GM23338 (cell line): ENCODE data around the gene UBE2E2. TPM values are rescaled to one million over a fixed set of nuclear protein-coding genes. Genes with fewer than 3 reads are reported as not detected.

Source experiments
- ATAC-seq: fragments of 200-7000 bp; cut with Tn5 transposase; 3 replicates; pipeline ENCODE4 v1.9.1; 2020
- DNase-seq: peaks from one replicate; pipeline ENCODE4 v3.0.0-alpha.2; 2015; ENCODE audit warnings: low spot score
- H2AFZ ChIP-seq: fragments of 200-600 bp; sonication (generic); 2 replicates; pipeline ENCODE4 v1.8.0; 2016; ENCODE audit warnings: antibody characterized with exemption, mild to moderate bottlenecking, moderate library complexity
- H3F3A ChIP-seq: fragments of 200-600 bp; sonication (generic); replicated peaks from 2 replicates; pipeline ENCODE4 v1.8.0; 2017; ENCODE audit warnings: antibody characterized with exemption, mixed run types, low read depth
- H3K27ac ChIP-seq: fragments of 200-600 bp; sonication (generic); 2 replicates; pipeline ENCODE4 v1.6.1; 2016; ENCODE audit warnings: low read depth
- H3K27me3 ChIP-seq: fragments of 200-600 bp; sonication (generic); 2 replicates; pipeline ENCODE4 v1.8.0; 2016; ENCODE audit warnings: mild to moderate bottlenecking, mixed run types, moderate library complexity; ENCODE audit not compliant: insufficient read depth
- H3K36me3 ChIP-seq: fragments of 200-600 bp; sonication (generic); 2 replicates; pipeline ENCODE4 v1.8.0; 2016; ENCODE audit warnings: mild to moderate bottlenecking; ENCODE audit not compliant: insufficient read depth
- H3K4me1 ChIP-seq: fragments of 200-600 bp; sonication (generic); 2 replicates; pipeline ENCODE4 v1.8.0; 2016; ENCODE audit warnings: mild to moderate bottlenecking, moderate library complexity; ENCODE audit not compliant: insufficient read depth
- H3K4me2 ChIP-seq: fragments of 200-600 bp; sonication (generic); 2 replicates; pipeline ENCODE4 v1.7.1; 2017; ENCODE audit warnings: mixed run types
- H3K4me3 ChIP-seq: fragments of 200-600 bp; sonication (generic); 2 replicates; pipeline ENCODE4 v1.6.1; 2016; ENCODE audit warnings: mixed run types
- H3K79me2 ChIP-seq: fragments of 200-600 bp; sonication (generic); replicated peaks from 2 replicates; pipeline ENCODE4 v1.8.0; 2017; ENCODE audit warnings: mild to moderate bottlenecking; ENCODE audit not compliant: insufficient read depth
- H3K9me2 ChIP-seq: fragments of 200-600 bp; sonication (generic); 2 replicates; pipeline ENCODE4 v1.8.0; 2017; ENCODE audit not compliant: insufficient read depth
- H4K20me1 ChIP-seq: fragments of 200-600 bp; sonication (generic); replicated peaks from 2 replicates; pipeline ENCODE4 v1.8.0; 2017; ENCODE audit warnings: mild to moderate bottlenecking; ENCODE audit not compliant: insufficient read depth
- H3K27ac Mint-ChIP-seq: 2 replicates; pipeline ENCODE4 v1.8.0; 2020; ENCODE audit warnings: inconsistent platforms, mild to moderate bottlenecking, moderate library complexity, mixed read lengths
- H3K27me3 Mint-ChIP-seq: 3 replicates; pipeline ENCODE4 v1.8.0; 2022; ENCODE audit warnings: low read depth, mild to moderate bottlenecking, moderate library complexity, mixed read lengths, inconsistent platforms; ENCODE audit not compliant: insufficient read depth, poor library complexity
- H3K36me3 Mint-ChIP-seq: 3 replicates; pipeline ENCODE4 v1.8.0; 2021; ENCODE audit warnings: low read depth, mild to moderate bottlenecking, inconsistent platforms, moderate library complexity, mixed read lengths
- H3K4me1 Mint-ChIP-seq: 3 replicates; pipeline ENCODE4 v1.8.0; 2020; ENCODE audit warnings: mild to moderate bottlenecking, inconsistent platforms, mixed read lengths
- H3K4me3 Mint-ChIP-seq: 3 replicates; pipeline ENCODE4 v1.8.0; 2021; ENCODE audit warnings: moderate library complexity, mild to moderate bottlenecking, inconsistent platforms, mixed read lengths
- H3K9me3 Mint-ChIP-seq: 3 replicates; pipeline ENCODE4 v1.8.0; 2020; ENCODE audit warnings: moderate library complexity, mild to moderate bottlenecking, inconsistent platforms, mixed read lengths
- CREB1 ChIP-seq: fragments of 250-450 bp; sonication (Bioruptor Pico); IDR thresholded peaks from 2 replicates; pipeline ENCODE4 v1.5.0; 2020; ENCODE audit warnings: low read depth, mild to moderate bottlenecking, moderate library complexity
- EZH2 ChIP-seq: fragments of 200-600 bp; sonication (generic); IDR thresholded peaks from one replicate; pipeline ENCODE4 v1.8.0; 2017; ENCODE audit warnings: antibody characterized with exemption, mild to moderate bottlenecking, low read depth; ENCODE audit not compliant: unreplicated experiment
- EZH2phosphoT487 ChIP-seq: fragments of 200-600 bp; sonication (generic); IDR thresholded peaks from one replicate; pipeline ENCODE4 v1.8.1; 2018; ENCODE audit warnings: antibody characterized with exemption; ENCODE audit not compliant: unreplicated experiment
- JUNB ChIP-seq: IDR thresholded peaks from one replicate; pipeline ENCODE4 v1.6.1; 2016; ENCODE audit warnings: antibody characterized with exemption; ENCODE audit not compliant: unreplicated experiment
- NANOG ChIP-seq: IDR thresholded peaks from 2 replicates; pipeline ENCODE4 v1.6.1; 2016; ENCODE audit warnings: antibody characterized with exemption, borderline replicate concordance
- STAT1 ChIP-seq: IDR thresholded peaks from one replicate; pipeline ENCODE4 v1.6.1; 2016; ENCODE audit warnings: antibody characterized with exemption; ENCODE audit not compliant: unreplicated experiment
- ZNF114 ChIP-seq: fragments of 250-450 bp; sonication (Bioruptor Pico); IDR thresholded peaks from 2 replicates; pipeline ENCODE4 v1.5.0; 2020; ENCODE audit warnings: mild to moderate bottlenecking, moderate library complexity
- ZNF331 ChIP-seq: fragments of 250-450 bp; sonication (Bioruptor Pico); IDR thresholded peaks from 2 replicates; pipeline ENCODE4 v1.5.0; 2020; ENCODE audit warnings: low read depth, mild to moderate bottlenecking, moderate library complexity
- polyA plus RNA-seq: library from polyadenylated mRNA; unstranded; fragments of >200 nt; fragmentation: Nextera tagmentation; extraction: Ambion mirVana; gene quantifications from 2 replicates; pipeline ENCODE4 v1.2.1, GENCODE V29; 2016
- total RNA-seq: library from RNA; depleted of rRNA; stranded (reverse); fragments of >200 nt; shearing (Covaris generic); gene quantifications from 2 replicates; pipeline ENCODE4 v1.2.3, GENCODE V29; 2014
- TF ChIP-seq, protein P1 (sequence below), 2 experiments: fragments of 200-600 bp in 1 of 2; sonication (generic) in 1 of 2; conservative IDR thresholded peaks; 2 replicates each; pipeline versions ENCODE4 v1.5.1 to v1.6.1; 2016 to 2017; ENCODE audit warnings: antibody characterized with exemption in 2 of 2, low read depth in 2 of 2, mild to moderate bottlenecking in 2 of 2, moderate library complexity in 1 of 2
- TF ChIP-seq, protein P2 (sequence below): fragments of 250-450 bp; sonication (Bioruptor Pico); IDR thresholded peaks from 2 replicates; pipeline ENCODE4 v1.5.0; 2020; ENCODE audit warnings: mild to moderate bottlenecking, moderate library complexity
- TF ChIP-seq, protein P3 (sequence below): IDR thresholded peaks from one replicate; pipeline ENCODE4 v1.6.1; 2018; ENCODE audit warnings: antibody characterized with exemption; ENCODE audit not compliant: unreplicated experiment
- TF ChIP-seq, protein P4 (sequence below): IDR thresholded peaks from 2 replicates; pipeline ENCODE4 v1.6.1; 2016; ENCODE audit warnings: antibody characterized with exemption

The UBE2E2 gene
- total and polyA plus RNA-seq, 2 experiments from 2014 or later: 86.9 to 169 TPM

DNA sequence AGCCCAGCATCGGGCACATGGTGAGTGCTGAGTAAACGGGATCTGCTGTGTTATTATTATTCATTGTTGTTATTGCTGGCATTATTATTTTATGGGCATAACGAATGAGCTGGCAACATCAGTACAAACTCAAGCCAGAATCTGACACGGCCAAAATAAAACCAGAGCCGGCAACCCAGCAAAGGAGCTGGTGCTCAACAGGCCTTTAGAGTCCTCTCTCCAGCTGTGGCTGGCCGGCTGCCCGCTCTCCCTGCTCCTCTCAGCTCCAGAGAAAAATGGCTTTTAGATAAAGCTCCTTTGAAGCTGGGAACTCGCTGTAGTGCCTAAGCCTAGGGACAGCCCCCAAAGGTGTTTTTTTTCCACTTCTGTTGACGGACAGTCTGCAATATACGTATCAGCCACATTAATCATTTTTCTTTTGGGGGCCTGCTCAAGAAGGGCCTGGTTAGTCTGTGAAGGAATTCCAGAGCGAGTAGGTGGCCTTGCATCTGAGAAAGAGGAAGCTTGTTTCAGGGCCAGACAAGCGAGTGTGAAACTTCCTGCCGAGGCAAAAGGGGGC is 408.7 kb downstream of the UBE2E2 start (continued):
- TF ChIP-seq, protein P1, sequence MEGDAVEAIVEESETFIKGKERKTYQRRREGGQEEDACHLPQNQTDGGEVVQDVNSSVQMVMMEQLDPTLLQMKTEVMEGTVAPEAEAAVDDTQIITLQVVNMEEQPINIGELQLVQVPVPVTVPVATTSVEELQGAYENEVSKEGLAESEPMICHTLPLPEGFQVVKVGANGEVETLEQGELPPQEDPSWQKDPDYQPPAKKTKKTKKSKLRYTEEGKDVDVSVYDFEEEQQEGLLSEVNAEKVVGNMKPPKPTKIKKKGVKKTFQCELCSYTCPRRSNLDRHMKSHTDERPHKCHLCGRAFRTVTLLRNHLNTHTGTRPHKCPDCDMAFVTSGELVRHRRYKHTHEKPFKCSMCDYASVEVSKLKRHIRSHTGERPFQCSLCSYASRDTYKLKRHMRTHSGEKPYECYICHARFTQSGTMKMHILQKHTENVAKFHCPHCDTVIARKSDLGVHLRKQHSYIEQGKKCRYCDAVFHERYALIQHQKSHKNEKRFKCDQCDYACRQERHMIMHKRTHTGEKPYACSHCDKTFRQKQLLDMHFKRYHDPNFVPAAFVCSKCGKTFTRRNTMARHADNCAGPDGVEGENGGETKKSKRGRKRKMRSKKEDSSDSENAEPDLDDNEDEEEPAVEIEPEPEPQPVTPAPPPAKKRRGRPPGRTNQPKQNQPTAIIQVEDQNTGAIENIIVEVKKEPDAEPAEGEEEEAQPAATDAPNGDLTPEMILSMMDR (conservative IDR thresholded peaks at IDR 0.05; ENCODE audit: low read depth in 2 of 2): no peak
- no peak for TF ChIP-seq EZH2
- TF ChIP-seq ZNF114: no peak

DNA sequence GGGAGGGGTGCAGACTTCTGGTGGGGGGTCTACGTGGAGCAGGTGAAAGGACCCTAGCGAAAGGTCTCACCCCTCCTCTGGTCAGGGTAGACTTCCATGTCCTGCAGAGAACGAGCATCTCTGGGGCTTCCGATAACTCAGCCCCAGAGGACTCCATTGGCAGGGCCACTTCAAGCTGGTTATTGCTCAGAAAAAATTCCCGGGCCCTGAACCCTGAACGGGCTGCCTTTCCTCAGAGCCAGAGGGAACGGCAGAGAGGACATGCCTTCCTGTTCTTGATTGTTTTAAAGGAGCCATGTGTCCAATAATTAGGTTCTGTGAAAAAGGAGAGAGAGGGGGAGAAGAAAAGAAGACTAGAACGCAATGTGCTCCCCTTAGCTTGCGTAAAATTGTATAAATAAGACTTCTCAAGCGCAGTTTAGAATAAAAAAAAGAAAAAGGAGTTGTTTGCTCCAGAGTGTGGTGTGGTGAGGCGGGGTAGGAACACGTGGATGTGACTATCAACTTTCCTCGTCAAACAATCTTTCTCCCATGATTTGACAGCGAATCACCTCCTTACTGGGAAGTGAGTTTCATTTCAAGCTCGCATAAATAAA is 409.3 kb downstream of the UBE2E2 start:
- Mint-ChIP-seq H3K27me3 (no peaks in the 10 kb centered on the region), H3K4me3 (no peak overlapping the region), H3K36me3 (no peaks in the 10 kb centered on the region; the same call in 2 of the 3 replicates), H3K9me3 (no peaks in the 10 kb centered on the region), H3K27ac (0 out of 2 replicates have a peak overlapping the region, but pooled peaks have one; percentile 37), H3K4me1 (peaks cover 42% of the 10 kb centered on the region)
- Histone ChIP-seq H3K27ac (no peak overlapping the region), H2AFZ (0 out of 2 replicates have a peak overlapping the region, but pooled peaks have one; percentile 19), H3K27me3 (no peaks in the 10 kb centered on the region), H3F3A (no peaks in the 10 kb centered on the region), H3K4me1 (peaks cover 24% of the 10 kb centered on the region), H3K36me3 (no peaks in the 10 kb centered on the region), H3K79me2 (no peaks in the 10 kb centered on the region), H3K4me2 (no peak overlapping the region), H3K9me2 (peaks cover 4% of the 10 kb centered on the region; the same call in 1 of the 2 replicates), H4K20me1 (no peaks in the 10 kb centered on the region; the same call in 1 of the 2 replicates), H3K4me3 (no peak overlapping the region)
- no peak for DNase-seq
- peak; percentile 27; the same call in 2 of the 3 replicates for ATAC-seq
- TF ChIP-seq EZH2phosphoT487 (no peak), CREB1 (CRISPR knock-in tag) (no peak), JUNB (no peak), EZH2 (no peak), STAT1 (no peak), NANOG (no peak), ZNF331 (CRISPR knock-in tag) (no peak)
- TF ChIP-seq, protein P2, sequence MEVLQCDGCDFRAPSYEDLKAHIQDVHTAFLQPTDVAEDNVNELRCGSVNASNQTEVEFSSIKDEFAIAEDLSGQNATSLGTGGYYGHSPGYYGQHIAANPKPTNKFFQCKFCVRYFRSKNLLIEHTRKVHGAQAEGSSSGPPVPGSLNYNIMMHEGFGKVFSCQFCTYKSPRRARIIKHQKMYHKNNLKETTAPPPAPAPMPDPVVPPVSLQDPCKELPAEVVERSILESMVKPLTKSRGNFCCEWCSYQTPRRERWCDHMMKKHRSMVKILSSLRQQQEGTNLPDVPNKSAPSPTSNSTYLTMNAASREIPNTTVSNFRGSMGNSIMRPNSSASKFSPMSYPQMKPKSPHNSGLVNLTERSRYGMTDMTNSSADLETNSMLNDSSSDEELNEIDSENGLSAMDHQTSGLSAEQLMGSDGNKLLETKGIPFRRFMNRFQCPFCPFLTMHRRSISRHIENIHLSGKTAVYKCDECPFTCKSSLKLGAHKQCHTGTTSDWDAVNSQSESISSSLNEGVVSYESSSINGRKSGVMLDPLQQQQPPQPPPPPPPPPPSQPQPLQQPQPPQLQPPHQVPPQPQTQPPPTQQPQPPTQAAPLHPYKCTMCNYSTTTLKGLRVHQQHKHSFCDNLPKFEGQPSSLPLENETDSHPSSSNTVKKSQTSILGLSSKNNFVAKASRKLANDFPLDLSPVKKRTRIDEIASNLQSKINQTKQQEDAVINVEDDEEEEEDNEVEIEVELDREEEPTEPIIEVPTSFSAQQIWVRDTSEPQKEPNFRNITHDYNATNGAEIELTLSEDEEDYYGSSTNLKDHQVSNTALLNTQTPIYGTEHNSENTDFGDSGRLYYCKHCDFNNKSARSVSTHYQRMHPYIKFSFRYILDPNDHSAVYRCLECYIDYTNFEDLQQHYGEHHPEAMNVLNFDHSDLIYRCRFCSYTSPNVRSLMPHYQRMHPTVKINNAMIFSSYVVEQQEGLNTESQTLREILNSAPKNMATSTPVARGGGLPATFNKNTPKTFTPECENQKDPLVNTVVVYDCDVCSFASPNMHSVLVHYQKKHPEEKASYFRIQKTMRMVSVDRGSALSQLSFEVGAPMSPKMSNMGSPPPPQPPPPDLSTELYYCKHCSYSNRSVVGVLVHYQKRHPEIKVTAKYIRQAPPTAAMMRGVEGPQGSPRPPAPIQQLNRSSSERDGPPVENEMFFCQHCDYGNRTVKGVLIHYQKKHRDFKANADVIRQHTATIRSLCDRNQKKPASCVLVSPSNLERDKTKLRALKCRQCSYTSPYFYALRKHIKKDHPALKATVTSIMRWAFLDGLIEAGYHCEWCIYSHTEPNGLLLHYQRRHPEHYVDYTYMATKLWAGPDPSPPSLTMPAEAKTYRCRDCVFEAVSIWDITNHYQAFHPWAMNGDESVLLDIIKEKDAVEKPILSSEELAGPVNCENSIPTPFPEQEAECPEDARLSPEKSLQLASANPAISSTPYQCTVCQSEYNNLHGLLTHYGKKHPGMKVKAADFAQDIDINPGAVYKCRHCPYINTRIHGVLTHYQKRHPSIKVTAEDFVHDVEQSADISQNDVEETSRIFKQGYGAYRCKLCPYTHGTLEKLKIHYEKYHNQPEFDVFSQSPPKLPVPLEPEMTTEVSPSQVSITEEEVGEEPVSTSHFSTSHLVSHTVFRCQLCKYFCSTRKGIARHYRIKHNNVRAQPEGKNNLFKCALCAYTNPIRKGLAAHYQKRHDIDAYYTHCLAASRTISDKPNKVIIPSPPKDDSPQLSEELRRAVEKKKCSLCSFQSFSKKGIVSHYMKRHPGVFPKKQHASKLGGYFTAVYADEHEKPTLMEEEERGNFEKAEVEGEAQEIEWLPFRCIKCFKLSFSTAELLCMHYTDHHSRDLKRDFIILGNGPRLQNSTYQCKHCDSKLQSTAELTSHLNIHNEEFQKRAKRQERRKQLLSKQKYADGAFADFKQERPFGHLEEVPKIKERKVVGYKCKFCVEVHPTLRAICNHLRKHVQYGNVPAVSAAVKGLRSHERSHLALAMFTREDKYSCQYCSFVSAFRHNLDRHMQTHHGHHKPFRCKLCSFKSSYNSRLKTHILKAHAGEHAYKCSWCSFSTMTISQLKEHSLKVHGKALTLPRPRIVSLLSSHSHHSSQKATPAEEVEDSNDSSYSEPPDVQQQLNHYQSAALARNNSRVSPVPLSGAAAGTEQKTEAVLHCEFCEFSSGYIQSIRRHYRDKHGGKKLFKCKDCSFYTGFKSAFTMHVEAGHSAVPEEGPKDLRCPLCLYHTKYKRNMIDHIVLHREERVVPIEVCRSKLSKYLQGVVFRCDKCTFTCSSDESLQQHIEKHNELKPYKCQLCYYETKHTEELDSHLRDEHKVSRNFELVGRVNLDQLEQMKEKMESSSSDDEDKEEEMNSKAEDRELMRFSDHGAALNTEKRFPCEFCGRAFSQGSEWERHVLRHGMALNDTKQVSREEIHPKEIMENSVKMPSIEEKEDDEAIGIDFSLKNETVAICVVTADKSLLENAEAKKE (CRISPR knock-in tag): no peak
- TF ChIP-seq, protein P3, sequence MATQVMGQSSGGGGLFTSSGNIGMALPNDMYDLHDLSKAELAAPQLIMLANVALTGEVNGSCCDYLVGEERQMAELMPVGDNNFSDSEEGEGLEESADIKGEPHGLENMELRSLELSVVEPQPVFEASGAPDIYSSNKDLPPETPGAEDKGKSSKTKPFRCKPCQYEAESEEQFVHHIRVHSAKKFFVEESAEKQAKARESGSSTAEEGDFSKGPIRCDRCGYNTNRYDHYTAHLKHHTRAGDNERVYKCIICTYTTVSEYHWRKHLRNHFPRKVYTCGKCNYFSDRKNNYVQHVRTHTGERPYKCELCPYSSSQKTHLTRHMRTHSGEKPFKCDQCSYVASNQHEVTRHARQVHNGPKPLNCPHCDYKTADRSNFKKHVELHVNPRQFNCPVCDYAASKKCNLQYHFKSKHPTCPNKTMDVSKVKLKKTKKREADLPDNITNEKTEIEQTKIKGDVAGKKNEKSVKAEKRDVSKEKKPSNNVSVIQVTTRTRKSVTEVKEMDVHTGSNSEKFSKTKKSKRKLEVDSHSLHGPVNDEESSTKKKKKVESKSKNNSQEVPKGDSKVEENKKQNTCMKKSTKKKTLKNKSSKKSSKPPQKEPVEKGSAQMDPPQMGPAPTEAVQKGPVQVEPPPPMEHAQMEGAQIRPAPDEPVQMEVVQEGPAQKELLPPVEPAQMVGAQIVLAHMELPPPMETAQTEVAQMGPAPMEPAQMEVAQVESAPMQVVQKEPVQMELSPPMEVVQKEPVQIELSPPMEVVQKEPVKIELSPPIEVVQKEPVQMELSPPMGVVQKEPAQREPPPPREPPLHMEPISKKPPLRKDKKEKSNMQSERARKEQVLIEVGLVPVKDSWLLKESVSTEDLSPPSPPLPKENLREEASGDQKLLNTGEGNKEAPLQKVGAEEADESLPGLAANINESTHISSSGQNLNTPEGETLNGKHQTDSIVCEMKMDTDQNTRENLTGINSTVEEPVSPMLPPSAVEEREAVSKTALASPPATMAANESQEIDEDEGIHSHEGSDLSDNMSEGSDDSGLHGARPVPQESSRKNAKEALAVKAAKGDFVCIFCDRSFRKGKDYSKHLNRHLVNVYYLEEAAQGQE: no peak
- TF ChIP-seq, protein P4, sequence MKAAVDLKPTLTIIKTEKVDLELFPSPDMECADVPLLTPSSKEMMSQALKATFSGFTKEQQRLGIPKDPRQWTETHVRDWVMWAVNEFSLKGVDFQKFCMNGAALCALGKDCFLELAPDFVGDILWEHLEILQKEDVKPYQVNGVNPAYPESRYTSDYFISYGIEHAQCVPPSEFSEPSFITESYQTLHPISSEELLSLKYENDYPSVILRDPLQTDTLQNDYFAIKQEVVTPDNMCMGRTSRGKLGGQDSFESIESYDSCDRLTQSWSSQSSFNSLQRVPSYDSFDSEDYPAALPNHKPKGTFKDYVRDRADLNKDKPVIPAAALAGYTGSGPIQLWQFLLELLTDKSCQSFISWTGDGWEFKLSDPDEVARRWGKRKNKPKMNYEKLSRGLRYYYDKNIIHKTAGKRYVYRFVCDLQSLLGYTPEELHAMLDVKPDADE: no peak
